Keratinocyte (primary cell): ENCODE results near the gene HSF4. TPM values are rescaled to one million over a fixed set of nuclear protein-coding genes. Genes with fewer than 3 reads are reported as not detected.

Experiments used
- DNase-seq: peaks from one replicate; pipeline ENCODE4 v3.0.0-alpha.2; 2011; ENCODE audit warnings: low read depth, missing footprints, low spot score
- FAIRE-seq: peaks from 2 replicates; lab custom pipeline; 2011; peaks lifted over from hg19 to GRCh38; lab: Jason Lieb, UNC
- H2AFZ ChIP-seq: 2 replicates; pipeline ENCODE4 v1.6.0; 2012; ENCODE audit warnings: low read length, control low read depth, inconsistent platforms; ENCODE audit not compliant: control insufficient read depth
- H3K27ac ChIP-seq: 2 replicates; pipeline ENCODE4 v1.5.1; 2011; ENCODE audit warnings: low read length; ENCODE audit not compliant: control insufficient read depth, insufficient read depth
- H3K27me3 ChIP-seq: 3 replicates; pipeline ENCODE4 v1.6.0; 2011; ENCODE audit warnings: low read length; ENCODE audit not compliant: control insufficient read depth, insufficient read depth; ENCODE audit errors: extremely low read depth
- H3K36me3 ChIP-seq, 2 experiments: 2 replicates in 1 of 2; 3 replicates in 1 of 2; pipeline ENCODE4 v1.5.1; 2011; ENCODE audit warnings: low read length in 2 of 2, mild to moderate bottlenecking in 1 of 2; ENCODE audit not compliant: control insufficient read depth in 2 of 2, insufficient read depth in 2 of 2; ENCODE audit errors: extremely low read depth in 1 of 2
- H3K4me1 ChIP-seq: 3 replicates; pipeline ENCODE4 v1.5.1; 2011; ENCODE audit warnings: low read length; ENCODE audit not compliant: control insufficient read depth, insufficient read depth; ENCODE audit errors: extremely low read depth
- H3K4me2 ChIP-seq: 3 replicates; pipeline ENCODE4 v1.6.0; 2011; ENCODE audit warnings: low read depth, low read length; ENCODE audit not compliant: control insufficient read depth, insufficient read depth; ENCODE audit errors: extremely low read depth
- H3K4me3 ChIP-seq, 3 experiments: fragments of 200-600 bp in 1 of 3; sonication (generic) in 1 of 3; 2 replicates in 2 of 3; 3 replicates in 1 of 3; pipeline ENCODE4 v1.5.1; 2011 to 2016; ENCODE audit warnings: low read length in 3 of 3, mild to moderate bottlenecking in 3 of 3, control low read depth in 2 of 3, inconsistent platforms in 1 of 3, low read depth in 1 of 3, mixed read lengths in 1 of 3, mixed run types in 1 of 3, moderate library complexity in 1 of 3; ENCODE audit not compliant: control insufficient read depth in 2 of 3, insufficient read depth in 2 of 3; ENCODE audit errors: extremely low read depth in 1 of 3
- H3K79me2 ChIP-seq: 2 replicates; pipeline ENCODE4 v1.6.0; 2012; ENCODE audit warnings: low read length; ENCODE audit not compliant: control insufficient read depth, insufficient read depth
- H3K9ac ChIP-seq: 3 replicates; pipeline ENCODE4 v1.6.0; 2011; ENCODE audit warnings: low read length; ENCODE audit not compliant: control insufficient read depth, insufficient read depth; ENCODE audit errors: extremely low read depth
- H3K9me1 ChIP-seq: 3 replicates; pipeline ENCODE4 v1.6.0; 2011; ENCODE audit warnings: low read length; ENCODE audit not compliant: control insufficient read depth, insufficient read depth; ENCODE audit errors: extremely low read depth
- H3K9me3 ChIP-seq: 2 replicates; pipeline ENCODE4 v1.5.1; 2012; ENCODE audit warnings: low read depth, low read length; ENCODE audit not compliant: control insufficient read depth
- H4K20me1 ChIP-seq: 3 replicates; pipeline ENCODE4 v1.6.0; 2011; ENCODE audit warnings: low read length; ENCODE audit not compliant: control insufficient read depth, insufficient read depth; ENCODE audit errors: extremely low read depth
- EZH2 ChIP-seq: IDR thresholded peaks from one replicate; pipeline ENCODE4 v1.6.1; 2012; ENCODE audit warnings: inconsistent platforms, mild to moderate bottlenecking, low read length, moderate library complexity
- dilution Hi-C: fragments of 300-500 bp; cut with MboI; formaldehyde crosslinking; loops from one replicate; pipeline ENCODE4 v1.7.0; 2020; ENCODE audit warnings: low sequenced_read_pairs; ENCODE audit not compliant: extremely low pct_ligation_motif_present
- polyA plus RNA-seq, 5 experiments: library from polyadenylated mRNA; depleted of rRNA in 3 of 5; stranded (reverse) in 3 of 5; stranded (forward) in 1 of 5; unstranded in 1 of 5; fragments of >200 nt; gene quantifications; 1 replicate in 1 of 5; 2 replicates in 3 of 5; 3 replicates in 1 of 5; pipeline versions ENCODE4 v1.2.1 to v1.2.3, GENCODE V29; 2011 to 2012; ENCODE audit warnings: missing spikeins in 2 of 5, low read depth in 1 of 5, low replicate concordance in 1 of 5
- TF ChIP-seq, protein P1 (sequence below), 3 experiments: IDR thresholded peaks in 1 of 3; conservative IDR thresholded peaks in 1 of 3; optimal IDR thresholded peaks in 1 of 3; 2 replicates in 2 of 3; 3 replicates in 1 of 3; pipeline versions ENCODE3 to v1.5.1; 2011; ENCODE audit warnings: low read length in 3 of 3, mild to moderate bottlenecking in 3 of 3, moderate library complexity in 2 of 3, control low read depth in 1 of 3, inconsistent platforms in 1 of 3; ENCODE audit not compliant: insufficient read depth in 2 of 3; ENCODE audit errors: extremely low read depth in 1 of 3

Gene HSF4
- polyA plus RNA-seq, 1 donor (not counting 4 experiments of a cell fraction or from before 2014, with no cell fraction given), result 4.3 TPM

DNA sequence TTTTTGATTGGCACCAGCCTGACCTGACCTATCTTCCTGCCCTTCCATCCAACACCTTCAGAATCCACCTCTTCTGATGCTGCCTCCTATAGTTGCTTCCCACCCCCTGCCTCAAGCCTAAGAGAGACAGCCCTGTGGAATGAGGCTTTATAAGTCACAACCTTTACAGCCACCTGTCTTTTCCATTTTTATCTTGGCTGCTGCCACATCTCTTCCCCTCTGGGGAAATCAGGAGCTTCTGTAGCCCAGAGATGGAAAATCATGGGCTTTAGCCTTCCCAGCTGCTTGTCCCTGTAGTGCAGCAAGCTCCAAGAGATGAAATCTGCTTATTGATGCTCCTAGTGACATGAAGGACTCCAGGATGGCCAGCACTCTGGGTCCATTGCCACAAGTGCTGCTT, 36.1 kb upstream of the HSF4 start:
- Histone ChIP-seq H3K27me3 (no peaks in the 10 kb centered on the region), H3K4me3 (no peak overlapping the region), H3K27ac (no peak overlapping the region), H2AFZ (no peak overlapping the region), H3K9me3 (no peaks in the 10 kb centered on the region), H3K9me1 (no peaks in the 10 kb centered on the region), H3K4me2 (no peak overlapping the region), H3K79me2 (no peaks in the 10 kb centered on the region), H4K20me1 (no peaks in the 10 kb centered on the region), H3K4me1 (no peaks in the 10 kb centered on the region), H3K9ac (no peak overlapping the region), H3K36me3 (peaks cover 23 to 36% of the 10 kb centered on the region in 2 experiments)
- TF ChIP-seq, protein P1, sequence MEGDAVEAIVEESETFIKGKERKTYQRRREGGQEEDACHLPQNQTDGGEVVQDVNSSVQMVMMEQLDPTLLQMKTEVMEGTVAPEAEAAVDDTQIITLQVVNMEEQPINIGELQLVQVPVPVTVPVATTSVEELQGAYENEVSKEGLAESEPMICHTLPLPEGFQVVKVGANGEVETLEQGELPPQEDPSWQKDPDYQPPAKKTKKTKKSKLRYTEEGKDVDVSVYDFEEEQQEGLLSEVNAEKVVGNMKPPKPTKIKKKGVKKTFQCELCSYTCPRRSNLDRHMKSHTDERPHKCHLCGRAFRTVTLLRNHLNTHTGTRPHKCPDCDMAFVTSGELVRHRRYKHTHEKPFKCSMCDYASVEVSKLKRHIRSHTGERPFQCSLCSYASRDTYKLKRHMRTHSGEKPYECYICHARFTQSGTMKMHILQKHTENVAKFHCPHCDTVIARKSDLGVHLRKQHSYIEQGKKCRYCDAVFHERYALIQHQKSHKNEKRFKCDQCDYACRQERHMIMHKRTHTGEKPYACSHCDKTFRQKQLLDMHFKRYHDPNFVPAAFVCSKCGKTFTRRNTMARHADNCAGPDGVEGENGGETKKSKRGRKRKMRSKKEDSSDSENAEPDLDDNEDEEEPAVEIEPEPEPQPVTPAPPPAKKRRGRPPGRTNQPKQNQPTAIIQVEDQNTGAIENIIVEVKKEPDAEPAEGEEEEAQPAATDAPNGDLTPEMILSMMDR (optimal IDR thresholded peaks at IDR 0.05 in 1 of 3, IDR thresholded peaks at IDR 0.05 in 1 of 3, conservative IDR thresholded peaks at IDR 0.05 in 1 of 3; ENCODE audit: extremely low read depth in 1 of 3, insufficient read depth in 2 of 3, low read length in 3 of 3), result no peak
- TF ChIP-seq EZH2, result no peak
- FAIRE-seq (no peak), DNase-seq (no peak)
- dilution Hi-C loops, result no loop called here

DNA sequence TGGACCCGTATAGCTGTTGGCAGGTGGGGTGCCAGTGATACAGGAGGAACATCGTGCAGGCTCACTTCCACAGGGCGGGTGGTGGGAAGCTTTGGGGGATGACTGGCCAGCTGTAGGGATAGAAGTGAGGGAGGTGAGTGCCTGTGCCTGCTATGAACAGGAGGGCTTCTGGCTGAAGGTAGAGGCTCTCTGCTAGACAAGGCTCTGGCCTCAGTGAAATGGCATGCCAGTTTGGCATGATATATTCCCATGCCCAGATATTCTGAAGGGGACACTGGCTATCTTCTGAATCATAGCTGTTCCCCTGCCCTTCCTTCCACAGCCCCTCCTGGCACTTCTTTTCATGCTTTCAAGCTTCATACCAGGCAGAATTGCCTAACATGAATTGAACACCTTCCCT, 35.7 kb upstream of the HSF4 start:
- Histone ChIP-seq H4K20me1 (no peaks in the 10 kb centered on the region), H2AFZ (no peak overlapping the region), H3K27me3 (no peaks in the 10 kb centered on the region), H3K9me1 (no peaks in the 10 kb centered on the region), H3K9me3 (no peaks in the 10 kb centered on the region), H3K36me3 (peaks cover 24 to 36% of the 10 kb centered on the region in 2 experiments), H3K4me2 (no peak overlapping the region), H3K4me3 (no peak overlapping the region), H3K27ac (no peak overlapping the region), H3K79me2 (no peaks in the 10 kb centered on the region), H3K4me1 (no peaks in the 10 kb centered on the region), H3K9ac (no peak overlapping the region)
- FAIRE-seq (no peak), DNase-seq (no peak)
- dilution Hi-C loops, result no loop called here
- TF ChIP-seq EZH2, result no peak
- TF ChIP-seq, protein P1 (optimal IDR thresholded peaks at IDR 0.05 in 1 of 3, IDR thresholded peaks at IDR 0.05 in 1 of 3, conservative IDR thresholded peaks at IDR 0.05 in 1 of 3; ENCODE audit: extremely low read depth in 1 of 3, insufficient read depth in 2 of 3, low read length in 3 of 3), result no peak
